Suppressor macrophage treated with lipopolysaccharide for 1 hour (primary cell): ENCODE data around the gene TENT4A.
"Not testable (repeated sequence)": the region's sequence is repeated elsewhere in the genome, so short reads cannot be mapped to it uniquely, and the experiment has no call there.

Experiments
- DNase-seq, 3 donors: peaks; one replicate each; pipeline ENCODE4 v3.0.0-alpha.2; 2020 to 2022

The TENT4A gene

DNA sequence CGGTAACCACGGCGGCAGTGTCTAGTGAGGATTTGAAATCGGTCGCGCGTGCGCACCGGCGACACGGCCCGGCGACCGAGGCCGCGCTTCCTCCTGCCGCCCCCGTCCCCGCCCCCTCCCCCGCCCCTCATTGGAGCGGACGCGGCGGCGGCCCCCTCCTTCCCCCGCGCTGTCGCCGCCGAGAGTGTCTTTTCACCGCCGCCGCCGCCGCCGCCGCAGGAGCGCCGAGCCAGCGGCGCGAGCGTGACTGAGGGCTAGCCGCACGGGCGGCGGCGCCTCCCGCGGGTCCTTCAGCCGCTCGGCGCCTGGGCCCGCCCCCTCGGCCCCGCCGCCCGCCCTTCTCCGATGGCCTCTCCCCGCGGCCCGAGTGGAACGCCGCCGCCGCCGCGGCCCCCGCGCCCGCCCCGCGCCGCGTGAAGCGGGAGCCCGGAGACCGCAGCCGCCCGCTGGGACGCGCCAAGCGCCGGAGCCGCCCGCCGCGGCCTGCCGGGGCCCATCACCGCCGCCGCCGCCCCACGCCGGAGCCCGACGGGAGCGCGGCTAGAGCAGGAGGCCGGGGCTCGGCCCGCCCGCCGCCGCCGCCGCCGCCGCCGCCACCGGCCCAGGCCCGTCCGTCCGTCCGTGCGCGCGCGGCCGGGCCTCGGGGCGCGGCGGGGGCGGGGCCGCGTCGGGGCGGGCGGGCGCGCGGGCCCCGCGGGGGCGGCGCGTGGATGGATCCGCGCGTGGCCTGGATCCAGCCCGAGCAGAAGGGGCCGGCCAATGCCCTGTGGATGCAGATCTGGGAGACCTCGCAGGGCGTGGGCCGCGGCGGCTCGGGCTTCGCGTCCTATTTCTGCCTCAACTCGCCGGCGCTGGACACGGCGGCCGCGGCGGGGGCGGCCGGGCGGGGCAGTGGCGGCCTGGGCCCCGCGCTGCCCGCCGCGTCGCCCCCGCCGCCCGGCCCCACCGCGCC lies at the start of gene TENT4A:
Gene TENT4A (plus strand): TSS at position 159 of the 952 bp plus-strand sequence. CDS start 552 bp downstream, at position 711.
- DNase-seq: peak; percentile 50 to 99 (median 99)

DNA sequence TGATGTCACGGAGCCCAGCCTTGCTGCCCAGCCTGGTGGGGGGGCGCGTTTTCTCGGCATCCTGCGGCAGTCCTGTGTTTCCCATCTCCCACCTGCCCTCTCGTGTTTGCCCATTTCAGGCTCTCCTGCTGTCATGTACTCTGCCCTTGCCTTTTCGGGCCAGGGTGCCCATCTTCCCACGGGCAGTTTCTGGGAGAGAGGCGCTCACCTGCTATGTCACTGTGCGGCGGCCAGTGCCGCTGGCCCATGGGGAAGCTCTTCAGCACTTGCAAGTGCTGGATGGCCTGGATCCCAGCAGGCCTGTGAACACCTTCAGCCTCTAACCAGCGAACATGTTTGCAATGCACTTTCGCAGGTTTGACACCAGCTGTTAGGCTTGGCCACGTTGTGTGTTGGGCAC lies 46.5 kb upstream of the TENT4A start:
- no peak for DNase-seq

GRCh38 chr5:6667648-6668047 lies 45.6 kb upstream of the TENT4A start:
- no peak for DNase-seq

- not testable (repeated sequence) for DNase-seq
Measured at GRCh38 chr5:6668717-6669116, 44.5 kb upstream of the TENT4A start.

DNA sequence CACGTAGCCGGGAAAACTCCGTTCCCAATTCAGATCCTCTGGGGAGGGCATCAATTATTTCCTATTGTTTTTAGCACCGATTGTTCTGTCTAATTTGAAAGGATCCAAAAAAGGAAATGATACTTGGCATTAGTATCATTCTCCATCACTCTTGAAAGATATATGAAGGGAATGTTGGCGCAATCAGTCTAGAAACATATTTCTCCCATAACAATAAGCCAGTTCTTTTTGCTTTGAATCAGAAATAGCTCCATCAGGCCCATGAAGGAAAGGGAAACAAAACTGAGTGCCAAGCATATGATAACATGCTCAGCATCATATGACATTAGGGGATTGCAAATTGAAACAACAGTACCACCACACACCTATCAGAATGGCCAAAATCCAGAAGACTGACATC lies 40.2 kb upstream of the TENT4A start:
- DNase-seq: no peak

- no peak for DNase-seq
Measured at GRCh38 chr5:6673963-6674362, 39.3 kb upstream of the TENT4A start.

- no peak for DNase-seq
Measured at GRCh38 chr5:6674421-6674820, 38.8 kb upstream of the TENT4A start.

GRCh38 chr5:6674886-6675285 lies 38.3 kb upstream of the TENT4A start:
- no peak for DNase-seq

GRCh38 chr5:6675784-6676491 lies 37.3 kb upstream of the TENT4A start:
- no peak for DNase-seq

GRCh38 chr5:6676702-6677101 lies 36.5 kb upstream of the TENT4A start:
- peak; percentile 9 to 29 (median 13) for DNase-seq

GRCh38 chr5:6678385-6678784 lies 34.8 kb upstream of the TENT4A start:
- DNase-seq: no peak

GRCh38 chr5:6680922-6681321 lies 32.3 kb upstream of the TENT4A start:
- no peak for DNase-seq

GRCh38 chr5:6681682-6682081 lies 31.6 kb upstream of the TENT4A start:
- no peak for DNase-seq

DNA sequence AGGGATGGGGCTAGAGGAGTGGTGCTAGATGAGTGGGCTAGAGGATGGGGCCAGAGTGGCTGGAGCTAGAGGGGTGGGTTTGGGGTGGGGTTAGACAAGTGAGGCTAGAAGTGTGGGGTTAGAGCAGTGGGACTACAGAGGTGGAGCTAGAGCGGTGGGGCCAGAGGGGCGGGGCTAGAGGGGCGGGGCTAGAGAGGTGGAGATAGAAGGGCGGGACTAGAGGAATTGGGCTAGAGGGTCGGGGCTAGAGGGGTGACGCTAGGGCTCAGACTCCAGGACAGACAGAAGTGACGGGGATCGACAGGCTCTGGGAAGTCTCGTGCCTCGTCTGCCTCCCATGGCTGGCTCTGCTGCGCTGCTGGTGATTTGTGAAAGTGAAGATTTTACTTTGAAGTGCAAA lies 31.0 kb upstream of the TENT4A start:
- no peak for DNase-seq

DNA sequence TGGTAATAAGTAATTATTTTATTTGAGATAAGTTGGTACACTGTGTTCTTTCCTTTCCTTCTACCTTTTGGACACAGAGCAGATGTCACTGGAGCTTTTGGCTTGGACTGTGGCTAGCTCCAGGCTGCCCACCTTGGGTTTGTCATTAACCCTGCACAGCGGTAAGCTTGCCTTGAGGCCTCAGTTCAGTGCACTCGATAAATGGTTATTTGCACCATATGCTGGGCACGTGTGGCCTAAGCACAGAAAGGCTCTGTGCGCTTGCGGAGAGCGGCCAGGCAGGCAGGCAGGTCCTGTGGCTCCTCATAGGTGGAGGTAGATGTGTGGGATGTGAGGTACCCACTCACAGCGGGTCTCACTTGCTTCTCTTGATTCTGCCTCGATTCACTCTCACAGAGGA lies 30.0 kb upstream of the TENT4A start:
- no peak for DNase-seq

- no peak for DNase-seq
Measured at GRCh38 chr5:6684075-6684474, 29.2 kb upstream of the TENT4A start.

DNA sequence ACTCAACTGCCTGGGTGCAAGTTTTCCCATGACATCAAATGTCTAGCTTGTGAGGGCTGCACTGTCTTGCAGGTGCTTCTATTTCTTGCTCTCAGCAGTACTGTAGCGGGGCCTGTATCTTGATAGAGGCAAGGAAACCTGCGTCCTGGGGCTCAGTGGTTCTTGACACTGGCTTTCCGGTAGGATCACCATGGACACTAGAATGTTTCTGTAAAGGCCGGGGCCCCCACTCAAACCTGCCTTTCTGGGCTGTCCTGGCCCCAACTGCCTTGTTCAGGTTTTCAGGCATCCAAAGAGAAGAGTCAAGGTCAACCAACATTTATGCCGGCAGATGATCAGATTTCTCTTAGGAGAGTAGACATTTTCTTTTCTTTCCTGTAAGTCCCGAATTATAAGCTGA lies 26.7 kb upstream of the TENT4A start:
- no peak for DNase-seq

DNA sequence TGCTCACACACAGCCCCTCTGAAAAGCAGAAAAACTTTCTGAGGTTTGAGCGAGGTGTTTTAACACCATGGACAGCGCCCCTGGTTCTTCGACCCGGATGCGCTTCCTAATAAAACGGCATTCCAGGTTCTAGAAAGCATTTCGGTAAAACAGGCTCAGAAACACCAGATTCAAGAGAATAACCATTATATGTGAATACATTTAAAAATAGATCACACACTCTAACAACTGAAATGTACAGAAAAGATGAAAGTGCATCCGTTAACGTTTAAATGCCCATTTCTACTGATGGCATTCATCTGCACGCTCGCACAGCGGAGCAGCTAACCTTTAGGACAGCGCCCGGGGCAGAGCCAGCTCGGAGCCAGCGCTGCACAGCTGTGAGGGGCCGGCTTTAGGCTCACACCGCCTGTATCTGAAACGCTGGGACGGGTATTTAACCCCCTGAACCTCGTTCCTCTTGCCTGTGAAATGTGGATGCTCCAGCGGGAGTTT lies 26.3 kb upstream of the TENT4A start:
- DNase-seq: peak; percentile 46 to 62 (median 62)

- DNase-seq: no peak
Measured at GRCh38 chr5:6687505-6687904, 25.7 kb upstream of the TENT4A start.

DNA sequence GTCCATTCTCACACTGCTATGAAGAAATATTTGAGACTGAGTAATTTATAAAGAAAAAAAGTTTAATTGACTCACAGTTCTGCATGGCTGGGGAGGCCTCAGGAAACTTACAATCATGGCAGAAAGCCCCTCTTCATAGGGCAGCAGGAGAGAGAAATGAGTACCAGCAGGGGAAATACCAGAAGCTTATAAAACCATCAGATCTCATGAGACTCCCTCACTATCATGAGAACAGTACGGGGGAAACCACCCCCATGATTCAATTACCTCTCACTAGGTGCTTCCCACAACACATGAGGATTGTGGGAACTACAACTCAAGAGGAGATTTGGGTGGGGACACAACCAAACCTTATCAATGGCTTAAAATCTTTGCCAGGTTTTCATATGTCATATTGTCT lies 20.3 kb upstream of the TENT4A start:
- DNase-seq: peak; percentile 47 to 76 (median 62)

GRCh38 chr5:6698696-6699095 lies 14.5 kb upstream of the TENT4A start:
- peak in 2 of 3 donors; percentile 56 to 70 for DNase-seq

DNA sequence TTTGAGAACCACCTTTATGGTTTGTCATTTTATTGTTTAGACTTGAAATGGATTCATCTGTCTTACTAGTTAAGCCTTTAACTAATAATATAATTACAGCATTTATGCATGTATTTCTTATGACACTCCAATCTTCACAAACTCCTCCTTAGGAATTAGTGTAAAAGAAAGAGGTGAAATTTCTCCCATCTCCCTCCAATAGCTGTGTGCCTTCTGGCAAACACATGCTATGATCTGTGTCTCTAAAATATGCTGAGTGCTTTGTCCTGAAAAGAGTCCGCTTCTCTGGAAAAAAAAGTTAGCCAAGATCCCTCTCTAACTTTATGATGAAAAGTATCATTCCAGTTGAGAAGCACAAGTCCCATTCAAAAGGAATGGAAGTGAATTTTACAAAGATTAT lies 13.9 kb upstream of the TENT4A start:
- DNase-seq: no peak

- DNase-seq: no peak
Measured at GRCh38 chr5:6700074-6700684, 13.1 kb upstream of the TENT4A start.
